ENCODE measurements around the gene GPR22.

The GPR22 gene

GRCh38 chr7:107480932-107481331 lies 11.1 kb downstream of the GPR22 start:
- DNase-seq, result no peak

GRCh38 chr7:107482571-107482970 lies 12.7 kb downstream of the GPR22 start:
- no peak for DNase-seq

DNA sequence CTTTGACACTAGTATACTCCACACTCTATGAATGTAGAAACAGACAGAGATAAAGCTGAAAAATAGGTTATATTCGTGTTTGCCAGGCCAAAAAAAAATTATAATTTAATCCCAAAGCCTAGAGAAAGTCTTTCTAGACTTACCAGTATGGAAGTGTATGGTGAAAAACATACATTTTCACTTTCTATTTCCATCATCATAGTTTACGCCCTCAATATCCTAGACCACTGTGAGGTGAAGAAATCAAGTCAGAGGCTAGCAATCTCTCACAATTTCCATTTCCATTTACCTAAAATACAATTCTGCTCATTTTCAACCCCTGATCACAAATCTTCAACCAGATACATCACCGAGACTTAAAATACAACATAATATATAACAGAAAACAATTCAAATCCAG lies 16.2 kb downstream of the GPR22 start:
- no peak for DNase-seq

DNA sequence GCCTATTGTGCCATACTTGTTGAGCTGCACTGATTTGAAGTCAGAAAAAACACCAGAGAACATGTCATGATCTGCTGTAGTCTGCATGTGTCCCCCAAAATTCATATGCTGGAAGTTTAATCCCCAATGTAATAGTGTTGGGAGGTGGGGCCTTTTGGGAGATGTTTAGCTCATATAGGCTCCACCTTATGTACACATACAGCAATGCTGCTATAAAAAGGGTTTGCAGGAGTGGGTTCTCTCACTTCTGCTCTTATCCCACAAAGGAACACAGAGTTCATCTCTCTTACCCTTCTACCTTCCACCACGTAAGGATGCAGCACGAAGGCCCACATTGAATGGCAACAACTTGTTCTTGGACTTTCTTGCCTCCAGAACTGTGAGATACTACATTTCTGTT lies 23.0 kb downstream of the GPR22 start:
- DNase-seq, result no peak

DNA sequence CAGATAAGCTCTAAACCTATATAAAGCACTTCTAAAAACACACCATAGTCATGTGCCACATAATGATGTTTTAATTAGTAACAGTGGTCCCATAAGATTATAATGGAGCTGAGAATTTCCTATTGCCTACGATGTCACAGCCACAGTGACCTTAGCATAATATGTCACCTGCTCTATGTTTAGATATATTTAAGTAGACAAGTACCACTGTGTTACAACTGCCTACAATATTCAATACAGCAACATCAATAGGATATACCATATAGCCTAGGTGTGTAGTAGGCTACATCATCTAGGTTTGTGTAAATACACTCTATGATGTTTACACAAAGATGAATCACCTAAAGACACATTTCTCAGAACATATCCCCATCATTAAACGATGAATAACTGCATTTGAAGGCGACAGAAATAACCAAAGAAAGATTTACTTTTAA lies 24.5 kb downstream of the GPR22 start:
- no peak for DNase-seq

GRCh38 chr7:107494884-107495283 lies 25.0 kb downstream of the GPR22 start:
- no peak for DNase-seq

DNA sequence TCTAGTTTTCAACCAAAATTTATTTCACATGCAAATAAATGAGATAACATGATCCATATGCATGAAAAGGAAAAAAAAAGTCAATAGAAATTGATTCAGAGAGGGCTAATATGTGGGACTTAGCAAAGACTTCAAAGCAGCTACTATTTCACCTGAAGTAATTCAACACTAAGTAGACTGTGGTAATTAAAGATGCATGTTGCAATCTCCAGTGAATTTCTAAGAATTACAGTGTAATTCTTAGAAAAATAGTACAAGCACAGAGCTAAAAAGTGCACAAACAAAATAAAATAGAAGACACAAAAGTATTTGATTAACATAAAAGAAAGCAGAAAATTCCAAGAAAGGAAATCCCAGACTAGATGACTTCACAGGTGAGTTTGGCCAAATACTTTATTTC lies 25.7 kb downstream of the GPR22 start:
- DNase-seq, result no peak

DNA sequence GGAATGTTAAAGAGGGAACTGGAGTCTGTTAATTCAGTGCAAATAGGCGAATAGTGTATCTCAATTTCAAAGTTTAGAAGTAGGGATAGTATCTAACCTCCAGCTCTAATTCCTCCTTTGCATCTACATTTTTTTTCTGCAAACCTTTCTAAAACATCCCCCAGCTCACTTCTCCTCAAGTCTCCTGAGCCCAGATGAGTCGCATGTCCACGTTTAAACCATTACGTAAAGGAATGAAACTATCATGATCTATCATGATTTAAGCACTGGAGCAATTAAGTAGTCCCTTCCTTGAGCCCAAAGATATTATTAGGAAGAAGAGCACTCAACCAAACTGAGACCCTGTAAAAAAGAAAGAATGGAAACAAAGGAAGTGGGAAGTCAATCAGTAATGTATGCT lies 29.9 kb downstream of the GPR22 start:
- no peak for DNase-seq

GRCh38 chr7:107501593-107501992 lies 31.7 kb downstream of the GPR22 start:
- DNase-seq, result peak; percentile 29

- no peak for DNase-seq
Measured at GRCh38 chr7:107502154-107502553, 32.3 kb downstream of the GPR22 start.

DNA sequence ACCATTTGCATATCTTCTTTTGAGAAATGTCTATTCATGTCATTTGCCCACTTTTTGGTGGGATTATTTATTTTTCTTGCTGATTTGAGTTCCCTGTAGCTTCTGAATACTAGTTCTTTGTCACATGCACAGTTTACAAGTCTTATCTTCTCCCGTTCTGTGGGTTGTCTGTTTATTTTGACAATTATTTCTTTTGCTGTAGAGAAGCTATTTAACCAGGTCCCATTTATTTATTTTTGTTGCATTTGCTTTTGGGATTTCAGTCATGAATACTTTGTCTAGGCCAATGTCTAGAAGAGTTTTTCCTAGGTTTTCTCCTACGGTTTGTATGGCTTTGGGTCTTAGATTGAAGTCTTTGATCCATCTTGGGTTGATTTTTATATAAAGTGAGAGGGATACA lies 32.9 kb downstream of the GPR22 start:
- DNase-seq, result no peak

- DNase-seq, result no peak
Measured at GRCh38 chr7:107503687-107504086, 33.8 kb downstream of the GPR22 start.

DNA sequence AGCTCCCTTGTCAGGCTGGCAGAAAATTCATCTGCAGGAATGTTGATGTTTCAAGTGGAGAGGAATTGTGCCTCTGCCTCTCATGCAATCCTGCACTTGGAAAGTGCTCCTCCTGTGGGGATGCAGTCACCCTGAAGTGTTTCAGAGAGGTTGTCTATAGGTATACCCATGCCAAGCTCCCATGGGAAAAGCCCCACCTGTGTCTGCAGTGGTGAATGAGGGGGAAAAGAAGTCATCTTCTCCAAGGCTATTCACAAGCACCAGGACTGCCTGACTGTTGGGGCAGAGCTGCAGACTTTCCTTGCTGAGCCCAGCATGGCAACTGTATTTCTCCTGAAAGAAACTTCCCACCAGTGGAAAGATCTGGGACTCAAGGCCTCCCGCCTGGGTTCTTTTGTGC lies 35.5 kb downstream of the GPR22 start:
- no peak for DNase-seq

- no peak for DNase-seq
Measured at GRCh38 chr7:107505997-107506673, 36.3 kb downstream of the GPR22 start.

GRCh38 chr7:107506674-107507339 lies 37.0 kb downstream of the GPR22 start:
- DNase-seq, result no peak
